ENCODE data around the gene ERI3. TPM values are rescaled to one million over a fixed set of nuclear protein-coding genes. Genes with fewer than 3 reads are reported as not detected.

ERI3 gene
- total and polyA plus RNA-seq, 2 of the 13 experiments (the other 11 are each of a cell fraction or from before 2014, with no cell fraction given): 35.6 to 35.9 TPM

GRCh38 chr1:44213222-44214112, 141.6 kb downstream of the ERI3 start, which contains the start of gene DMAP1 (continued):
- TF ChIP-seq HCFC1 (IDR thresholded peaks at IDR 0.05; ENCODE audit: low read depth, low read length) (peak; percentile 83), CBFB (CRISPR knock-in tag; IDR thresholded peaks at IDR 0.05) (peak; percentile 72; the same call in 1 of the 2 replicates), MYNN (CRISPR knock-in tag; IDR thresholded peaks at IDR 0.05; ENCODE audit: low read depth) (no peak), NFKB2 (CRISPR knock-in tag; IDR thresholded peaks at IDR 0.05; ENCODE audit: borderline replicate concordance) (peak; percentile 86; the same call in 1 of the 2 replicates), ZBTB49 (CRISPR knock-in tag; IDR thresholded peaks at IDR 0.05; ENCODE audit: borderline replicate concordance) (peak; percentile 80; the same call in 1 of the 2 replicates), SALL1 (CRISPR knock-in tag; IDR thresholded peaks at IDR 0.05) (peak; percentile 91), ZSCAN21 (CRISPR knock-in tag; IDR thresholded peaks at IDR 0.05; ENCODE audit: borderline replicate concordance) (no peak), ZNF841 (CRISPR knock-in tag; IDR thresholded peaks at IDR 0.05; ENCODE audit: borderline replicate concordance) (no peak), ZNF784 (CRISPR knock-in tag; IDR thresholded peaks at IDR 0.05; ENCODE audit: borderline replicate concordance) (peak; percentile 95; the same call in 1 of the 2 replicates), DDIT3 (CRISPR knock-in tag; IDR thresholded peaks at IDR 0.05) (no peak), KLF15 (CRISPR knock-in tag; IDR thresholded peaks at IDR 0.05; ENCODE audit: borderline replicate concordance) (0 out of 2 replicates have a peak, but pooled peaks have one; percentile 82), TAF1 (CRISPR knock-in tag; IDR thresholded peaks at IDR 0.05) (peak; percentile 70; the same call in 1 of the 2 replicates), KDM2A (CRISPR knock-in tag; IDR thresholded peaks at IDR 0.05; ENCODE audit: borderline replicate concordance, low read depth) (peak; percentile 95), RFXANK (CRISPR knock-in tag; IDR thresholded peaks at IDR 0.05) (0 out of 2 replicates have a peak, but pooled peaks have one; percentile 53), NFE2 (CRISPR knock-in tag; IDR thresholded peaks at IDR 0.05) (no peak), ARNTL (CRISPR knock-in tag; IDR thresholded peaks at IDR 0.05) (no peak), ZNF333 (CRISPR knock-in tag; IDR thresholded peaks at IDR 0.05; ENCODE audit: borderline replicate concordance) (peak; percentile 59; the same call in 1 of the 2 replicates), HOXA9 (CRISPR knock-in tag; IDR thresholded peaks at IDR 0.05; ENCODE audit: borderline replicate concordance) (no peak), POLR2AphosphoS2 (IDR thresholded peaks at IDR 0.05; ENCODE audit: low read depth, low read length) (no peak), ZNF143 (CRISPR knock-in tag; IDR thresholded peaks at IDR 0.05) (peak; percentile 65; the same call in 1 of the 2 replicates), ZNF414 (CRISPR knock-in tag; IDR thresholded peaks at IDR 0.05) (peak; percentile 57; the same call in 1 of the 2 replicates), ZNF281 (CRISPR knock-in tag; IDR thresholded peaks at IDR 0.05; ENCODE audit: borderline replicate concordance) (0 out of 2 replicates have a peak, but pooled peaks have one; percentile 7)
